IMR-90 (cell line): ENCODE results near the gene SLC2A3. TPM values are rescaled to one million over a fixed set of nuclear protein-coding genes. Genes with fewer than 3 reads are reported as not detected.
"Not testable (repeated sequence)": the region's sequence is repeated elsewhere in the genome, so short reads cannot be mapped to it uniquely, and the experiment has no call there.

Experiments
- ATAC-seq: fragments of 200-7000 bp; cut with Tn5 transposase; 2 replicates; pipeline ENCODE4 v1.9.1; 2020; ENCODE audit warnings: low read depth, mild to moderate bottlenecking, moderate library complexity
- BruUV-seq: library from RNA; stranded (reverse); fragments of 400-500 nt; replicated peaks from 2 replicates; lab custom pipeline; 2021; lab: Mats Ljungman, UMichigan
- CTCF ChIA-PET: fragments of 300-600 bp; formaldehyde crosslinking; extraction: SDS; loops from one replicate; lab custom pipeline; 2021; ENCODE audit warnings: antibody characterized with exemption; lab: Yijun Ruan, JAX
- POLR2A ChIA-PET: fragments of 300-600 bp; sonication (Branson Sonifier 250); formaldehyde crosslinking; loops from one replicate; lab custom pipeline; 2022; ENCODE audit warnings: antibody characterized with exemption; ENCODE audit not compliant: unreplicated experiment; lab: Charles Lee
- DNase-seq: peaks from one replicate; pipeline ENCODE4 v3.0.0; 2013
- H2AFZ ChIP-seq: replicated peaks from 2 replicates; pipeline ENCODE3; 2013; ENCODE audit warnings: low read length, mild to moderate bottlenecking; ENCODE audit not compliant: poor library complexity
- H2AK5ac ChIP-seq: 2 replicates; pipeline ENCODE4 v1.6.1; 2013; ENCODE audit warnings: low read depth, low read length, inconsistent platforms
- H2AK9ac ChIP-seq: replicated peaks from 2 replicates; pipeline ENCODE3; 2013; ENCODE audit warnings: mild to moderate bottlenecking, low read depth, low read length, moderate library complexity; ENCODE audit not compliant: poor library complexity
- H2BK120ac ChIP-seq: 2 replicates; pipeline ENCODE4 v1.6.1; 2013; ENCODE audit warnings: low read depth, low read length, inconsistent platforms
- H2BK15ac ChIP-seq: 3 replicates; pipeline ENCODE4 v1.6.1; 2013; ENCODE audit warnings: low read depth, low read length, inconsistent platforms
- H2BK20ac ChIP-seq: 2 replicates; pipeline ENCODE4 v1.6.1; 2013; ENCODE audit warnings: low read depth, mild to moderate bottlenecking, inconsistent platforms, low read length, moderate library complexity
- H2BK5ac ChIP-seq: 2 replicates; pipeline ENCODE4 v1.6.1; 2013; ENCODE audit warnings: mild to moderate bottlenecking, low read depth, low read length, inconsistent platforms; ENCODE audit not compliant: poor library complexity, severe bottlenecking
- H3K14ac ChIP-seq: replicated peaks from 2 replicates; pipeline ENCODE4 v1.6.1; 2013; ENCODE audit warnings: low read depth, low read length, inconsistent platforms
- H3K18ac ChIP-seq: 2 replicates; pipeline ENCODE4 v1.6.1; 2013; ENCODE audit warnings: low read depth, low read length, control low read depth
- H3K23ac ChIP-seq: 2 replicates; pipeline ENCODE4 v1.6.1; 2013; ENCODE audit warnings: low read depth, low read length, inconsistent platforms
- H3K27ac ChIP-seq: 2 replicates; pipeline ENCODE4 v1.5.1; 2013; ENCODE audit warnings: mild to moderate bottlenecking, control low read depth, low read length; ENCODE audit not compliant: insufficient read depth
- H3K27me3 ChIP-seq: 2 replicates; pipeline ENCODE4 v1.6.1; 2013; ENCODE audit warnings: low read length; ENCODE audit not compliant: control insufficient read depth, insufficient read depth
- H3K36me3 ChIP-seq: 2 replicates; pipeline ENCODE4 v1.6.1; 2013; ENCODE audit warnings: low read length, mixed read lengths; ENCODE audit not compliant: control insufficient read depth, insufficient read depth
- H3K4ac ChIP-seq: 2 replicates; pipeline ENCODE4 v1.6.1; 2013; ENCODE audit warnings: low read depth, low read length, inconsistent platforms
- H3K4me1 ChIP-seq: 2 replicates; pipeline ENCODE4 v1.6.1; 2013; ENCODE audit warnings: low read length, mixed read lengths; ENCODE audit not compliant: control insufficient read depth, insufficient read depth
- H3K4me2 ChIP-seq: 2 replicates; pipeline ENCODE4 v1.6.1; 2013; ENCODE audit warnings: low read depth, mild to moderate bottlenecking, control low read depth, low read length, moderate library complexity
- H3K4me3 ChIP-seq: 2 replicates; pipeline ENCODE4 v1.5.1; 2013; ENCODE audit warnings: low read depth, mild to moderate bottlenecking, control low read depth, low read length, moderate library complexity; ENCODE audit not compliant: insufficient read depth
- H3K56ac ChIP-seq: 2 replicates; pipeline ENCODE4 v1.6.1; 2013; ENCODE audit warnings: low read length, inconsistent platforms; ENCODE audit not compliant: insufficient read depth; ENCODE audit errors: extremely low read depth
- H3K79me1 ChIP-seq, 2 experiments: 2 replicates each; pipeline ENCODE4 v1.6.1; 2013; ENCODE audit warnings: low read length in 2 of 2, inconsistent platforms in 1 of 2, low read depth in 1 of 2
- H3K9ac ChIP-seq: 2 replicates; pipeline ENCODE4 v1.6.1; 2013; ENCODE audit warnings: low read depth, low read length, control low read depth
- H3K9me1 ChIP-seq: 2 replicates; pipeline ENCODE4 v1.6.1; 2013; ENCODE audit warnings: low read length, inconsistent platforms; ENCODE audit not compliant: insufficient read depth
- H3K9me3 ChIP-seq: 2 replicates; pipeline ENCODE4 v1.6.1; 2013; ENCODE audit warnings: low read length; ENCODE audit not compliant: control insufficient read depth, insufficient read depth
- H4K20me1 ChIP-seq: 2 replicates; pipeline ENCODE4 v1.6.1; 2013; ENCODE audit warnings: low read length, inconsistent platforms; ENCODE audit not compliant: insufficient read depth
- H4K5ac ChIP-seq: 2 replicates; pipeline ENCODE4 v1.6.1; 2013; ENCODE audit warnings: mild to moderate bottlenecking, low read depth, low read length, control low read depth
- H4K8ac ChIP-seq, 2 experiments: 2 replicates each; pipeline ENCODE4 v1.6.1; 2013; ENCODE audit warnings: low read depth in 2 of 2, low read length in 2 of 2, control low read depth in 1 of 2, inconsistent platforms in 1 of 2
- H4K91ac ChIP-seq: 2 replicates; pipeline ENCODE4 v1.6.1; 2013; ENCODE audit warnings: low read depth, low read length, inconsistent platforms; ENCODE audit not compliant: insufficient read depth
- WGBS, 2 experiments: methylation state at CpG; one replicate each; pipeline versions ENCODE4 v1.1.5 to v1.1.7; 2013; ENCODE audit warnings: missing lambda C conversion rate in 2 of 2; ENCODE audit not compliant: insufficient read length in 1 of 2; ENCODE audit errors: extremely low coverage in 2 of 2; 5-methylcytosine and 5-hydroxymethylcytosine counted together
- dilution Hi-C: fragments of 300-500 bp; cut with HindIII; formaldehyde crosslinking; loops from one replicate; pipeline ENCODE4 v1.14.3; 2018; ENCODE audit warnings: low sequenced_read_pairs; ENCODE audit not compliant: unreplicated experiment
- in situ Hi-C: fragments of 300-500 bp; cut with MboI; formaldehyde crosslinking; loops from 3 replicates; pipeline ENCODE4 v1.14.3; 2019; ENCODE audit warnings: low sequenced_read_pairs, inconsistent platforms, mixed read lengths
- intact Hi-C: fragments of 100-400 bp; cut with micrococcal nuclease; formaldehyde crosslinking; loops from 2 replicates; pipeline ENCODE4 v1.10.0; 2022
- polyA plus RNA-seq, 3 experiments: library from polyadenylated mRNA; depleted of rRNA; stranded (reverse); fragments of >200 nt; gene quantifications; 2 replicates each; pipeline ENCODE4 v1.2.3, GENCODE V29; 2012; ENCODE audit warnings: low replicate concordance in 1 of 3
- total RNA-seq: library from RNA; depleted of rRNA; stranded (reverse); fragments of >200 nt; gene quantifications from 2 replicates; pipeline ENCODE4 v1.2.3, GENCODE V29; 2012

The SLC2A3 gene
- total and polyA plus RNA-seq, 2 of the 4 experiments (the other 2 are of a cell fraction), result 46.1 to 54.8 TPM

GRCh38 chr12:7902416-7902815 is 33.6 kb downstream of the SLC2A3 start:
- not testable (repeated sequence) for H3K9ac ChIP-seq

More at GRCh38 chr12:7902416-7902815, 33.6 kb downstream of the SLC2A3 start:
- H3K18ac ChIP-seq, H3K4ac ChIP-seq, H2BK20ac ChIP-seq, BruUV-seq, dilution Hi-C loops, H3K9me1 ChIP-seq, POLR2A ChIA-PET, in situ Hi-C loops, H4K5ac ChIP-seq, H4K8ac ChIP-seq, H2BK120ac ChIP-seq, H4K91ac ChIP-seq, H3K4me1 ChIP-seq, H3K9me3 ChIP-seq, H3K27ac ChIP-seq, H3K14ac ChIP-seq, H3K27me3 ChIP-seq, H3K4me2 ChIP-seq, H3K79me1 ChIP-seq, H3K23ac ChIP-seq, intact Hi-C loops, ATAC-seq, H3K4me3 ChIP-seq, H3K56ac ChIP-seq, H2BK5ac ChIP-seq, H3K36me3 ChIP-seq, H2AFZ ChIP-seq, H2BK15ac ChIP-seq, H2AK9ac ChIP-seq, H4K20me1 ChIP-seq, DNase-seq, H2AK5ac ChIP-seq: not testable (repeated sequence)
- WGBS, 2 experiments, result 92% methylated on average over 2 of the region's 8 CpGs; no CpG with 5 or more reads in 1 of the 2 experiments
- CTCF ChIA-PET, result interaction anchor here (0.6 kb wide), 1 partner anchor 32 kb away, joined by 4 read pairs; no protein-coding TSS in a partner anchor
